Central memory CD4-positive, alpha-beta T cell (primary cell): ENCODE data around the gene FCHO1.
"Not testable (repeated sequence)": the region's sequence is repeated elsewhere in the genome, so short reads cannot be mapped to it uniquely, and the experiment has no call there.

Experiments used
- DNase-seq: peaks from one replicate; pipeline ENCODE4 v3.0.0; 2022

FCHO1 gene

DNA sequence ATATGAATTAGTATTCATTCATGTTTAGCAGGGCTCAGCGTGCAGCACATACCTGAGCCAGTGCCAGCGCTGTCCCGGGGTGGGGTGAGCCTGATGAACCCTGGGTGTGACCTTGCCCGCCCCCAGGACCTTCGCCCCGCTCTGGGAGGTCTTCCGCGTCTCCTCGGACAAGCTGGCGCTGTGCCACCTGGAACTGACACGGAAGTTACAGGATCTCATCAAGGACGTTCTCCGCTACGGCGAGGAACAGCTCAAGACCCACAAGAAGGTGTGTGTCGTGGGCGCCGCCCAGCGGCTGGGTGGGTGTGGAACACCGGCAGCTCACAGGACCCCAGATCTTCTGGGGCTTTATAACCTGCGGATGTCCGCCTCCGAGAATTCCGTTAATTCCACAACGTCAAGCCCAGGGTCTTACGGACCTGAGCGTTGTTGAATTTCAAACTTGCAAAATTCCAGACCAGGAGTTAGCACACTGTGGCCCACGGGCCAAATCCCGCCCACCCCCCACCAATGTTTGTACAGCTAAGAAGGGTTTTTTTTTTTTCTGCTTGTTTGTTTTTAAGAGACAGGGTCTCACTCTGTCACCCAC is 15.4 kb downstream of the FCHO1 start:
- DNase-seq: no peak

DNA sequence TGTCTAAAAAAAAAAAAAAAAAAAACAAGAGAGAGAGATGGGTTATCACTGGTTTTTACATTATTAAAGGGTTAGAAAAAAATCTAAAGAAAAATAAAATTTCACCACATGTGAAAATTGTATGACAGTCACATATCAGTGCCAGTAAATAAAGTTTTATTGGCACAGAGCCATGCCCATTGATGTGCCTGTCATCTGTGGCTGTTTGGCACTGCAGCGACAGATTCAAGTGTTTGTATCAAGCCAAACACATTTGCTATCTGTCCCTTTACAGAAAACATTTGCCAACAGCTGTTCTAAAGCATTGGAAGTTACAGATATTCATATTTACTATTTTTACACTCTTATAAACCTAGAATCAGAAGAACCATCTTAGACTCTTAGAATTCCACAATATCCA is 16.3 kb downstream of the FCHO1 start:
- DNase-seq: no peak

DNA sequence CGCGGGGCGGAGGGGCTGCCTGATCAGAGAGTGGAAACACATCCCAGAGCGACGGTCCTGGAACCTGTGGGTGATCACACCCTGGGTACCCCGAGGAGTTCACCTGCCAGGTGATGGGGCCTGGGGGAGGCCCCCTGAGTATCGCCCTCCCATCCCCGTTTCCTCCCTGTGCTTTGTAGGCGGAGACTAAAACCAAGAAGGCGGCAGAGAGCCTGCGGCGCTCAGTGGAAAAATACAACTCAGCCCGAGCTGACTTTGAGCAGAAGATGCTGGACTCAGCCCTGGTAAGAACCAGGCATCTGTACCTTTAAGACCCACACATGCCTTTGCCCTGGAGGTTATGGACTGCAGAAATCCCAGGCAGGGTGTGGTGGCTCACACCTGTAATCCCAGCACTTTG is 19.3 kb downstream of the FCHO1 start:
- no peak for DNase-seq

DNA sequence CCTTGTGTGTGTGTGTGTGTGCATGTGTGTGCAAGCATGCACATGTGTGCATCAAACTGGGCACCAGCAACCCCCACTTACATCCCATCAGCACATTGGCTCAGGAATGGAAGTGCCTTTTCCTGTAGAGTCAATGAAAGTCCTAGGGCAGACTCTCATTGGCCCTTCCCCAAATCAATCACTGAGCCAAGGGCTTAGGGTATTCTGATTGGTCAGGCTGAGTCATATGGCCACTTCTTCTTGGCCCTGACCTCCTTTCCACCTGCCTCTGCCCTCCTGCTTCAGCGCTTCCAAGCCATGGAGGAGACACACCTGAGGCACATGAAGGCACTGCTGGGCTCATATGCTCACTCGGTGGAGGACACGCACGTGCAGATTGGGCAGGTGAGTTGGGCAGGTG is 20.9 kb downstream of the FCHO1 start:
- no peak for DNase-seq

DNA sequence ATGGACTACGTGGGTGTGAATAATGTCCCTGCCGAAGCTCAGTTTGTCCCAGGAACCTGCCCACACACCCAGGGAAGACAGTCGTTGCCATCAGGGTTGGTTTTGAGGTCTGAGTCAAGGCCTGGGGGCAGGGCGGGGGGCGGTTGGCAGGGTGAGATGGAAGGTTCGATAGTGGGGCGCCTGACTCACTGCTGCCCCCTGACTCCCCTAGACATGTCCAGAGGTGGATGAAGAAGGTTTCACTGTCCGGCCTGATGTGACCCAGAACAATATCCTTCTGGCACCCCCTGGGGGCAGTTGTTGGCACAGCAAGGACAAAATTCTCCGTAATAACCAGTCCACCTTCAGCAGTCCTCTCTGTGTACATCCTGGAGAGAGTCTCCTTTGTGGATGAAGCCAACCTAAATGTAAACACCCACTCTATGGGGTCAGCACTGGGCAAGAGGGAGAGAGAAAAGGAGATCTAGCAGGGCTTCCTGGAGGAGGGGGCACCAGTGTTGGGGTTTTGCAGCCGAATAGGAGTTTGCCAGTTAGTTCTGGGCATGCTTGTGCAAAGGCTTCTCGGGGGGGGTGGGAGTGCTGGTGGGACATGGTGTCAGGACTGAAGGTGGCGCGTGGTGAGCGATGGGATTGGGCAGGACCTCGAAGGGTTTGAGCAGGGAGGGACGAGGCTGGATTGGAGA is 24.1 kb downstream of the FCHO1 start:
- DNase-seq: no peak

DNA sequence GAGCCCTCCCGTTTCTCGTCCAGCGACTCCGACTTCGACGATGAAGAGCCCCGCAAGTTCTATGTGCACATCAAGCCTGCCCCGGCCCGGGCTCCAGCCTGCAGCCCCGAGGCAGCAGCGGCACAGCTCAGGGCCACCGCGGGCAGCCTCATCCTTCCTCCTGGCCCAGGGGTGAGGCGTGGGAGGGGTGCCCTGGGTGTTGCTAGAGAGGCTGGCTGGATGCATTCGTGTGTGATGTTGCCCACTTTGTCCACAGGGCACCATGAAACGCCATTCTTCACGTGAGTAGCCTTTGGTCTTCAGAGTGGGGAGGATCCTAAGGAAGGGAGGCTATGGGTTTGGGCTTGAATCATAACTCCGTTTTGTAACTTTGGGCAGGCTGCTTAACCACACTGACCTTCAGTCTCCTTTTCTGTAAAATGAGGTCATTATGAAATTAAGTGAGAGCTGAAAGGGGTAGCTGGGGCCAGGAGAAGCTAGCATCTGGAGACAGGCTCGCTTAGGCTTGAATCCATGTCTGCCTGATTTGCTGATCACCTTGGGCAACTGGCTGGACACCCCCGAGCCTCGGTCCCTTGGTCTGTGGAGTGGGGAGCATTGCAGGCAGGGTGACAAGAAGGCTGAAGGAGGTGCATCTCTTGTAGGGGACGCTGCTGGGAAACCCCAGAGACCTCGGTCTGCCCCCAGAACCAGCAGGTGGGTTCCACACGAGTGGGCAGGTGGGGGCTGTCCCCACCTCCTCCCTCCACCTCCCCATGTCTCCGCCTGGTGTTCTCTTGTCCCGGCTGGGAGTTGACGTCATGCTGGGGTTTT is 24.9 kb downstream of the FCHO1 start:
- no peak for DNase-seq

DNA sequence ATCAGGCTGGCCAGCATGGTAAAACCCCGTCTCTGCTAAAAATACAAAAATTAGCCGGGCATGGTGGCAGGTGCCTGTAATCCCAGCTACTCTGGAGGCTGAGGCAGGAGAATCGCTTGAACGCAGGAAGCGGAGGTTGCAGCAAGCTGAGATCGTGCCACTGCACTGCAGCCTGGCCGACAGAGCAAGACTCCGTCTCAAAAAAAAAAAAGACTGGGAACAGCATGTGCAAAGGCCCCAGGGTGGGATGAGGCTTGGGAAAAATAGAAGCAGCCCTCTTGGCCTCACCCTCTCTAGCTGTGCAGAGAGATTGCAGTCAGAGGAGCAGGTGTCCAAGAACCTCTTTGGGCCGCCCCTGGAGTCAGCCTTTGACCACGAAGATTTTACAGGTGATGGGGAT is 26.6 kb downstream of the FCHO1 start:
- DNase-seq: not testable (repeated sequence)

DNA sequence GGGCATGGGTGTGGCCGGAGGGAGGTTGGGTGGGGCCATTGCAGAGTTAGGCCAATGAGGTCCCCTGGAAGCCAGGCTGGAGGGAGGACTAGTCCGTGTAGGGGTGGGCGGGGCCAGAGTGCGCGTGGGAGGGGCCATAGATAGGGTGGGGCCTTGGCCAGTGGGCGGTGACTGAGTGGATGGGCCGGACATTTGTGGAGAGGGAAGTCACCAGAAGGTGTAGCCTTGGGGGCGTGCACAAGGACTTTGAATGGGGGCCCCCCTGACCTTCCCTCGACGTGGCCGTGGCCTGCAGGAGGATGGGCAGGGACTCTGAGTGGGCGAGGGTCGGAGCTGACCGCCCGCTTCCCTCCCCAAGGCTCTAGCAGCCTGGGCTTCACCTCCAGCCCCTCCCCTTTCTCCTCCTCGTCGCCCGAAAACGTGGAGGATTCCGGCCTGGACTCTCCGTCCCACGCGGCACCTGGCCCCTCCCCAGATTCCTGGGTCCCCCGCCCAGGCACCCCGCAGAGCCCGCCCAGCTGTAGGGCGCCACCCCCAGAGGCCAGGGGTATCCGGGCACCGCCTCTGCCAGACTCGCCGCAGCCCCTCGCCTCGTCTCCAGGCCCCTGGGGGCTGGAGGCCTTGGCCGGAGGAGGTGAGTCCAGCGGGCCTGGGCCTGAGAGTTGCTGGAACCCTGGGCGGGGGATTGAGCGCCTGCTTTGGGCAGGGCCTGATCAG is 27.1 kb downstream of the FCHO1 start:
- DNase-seq: no peak

DNA sequence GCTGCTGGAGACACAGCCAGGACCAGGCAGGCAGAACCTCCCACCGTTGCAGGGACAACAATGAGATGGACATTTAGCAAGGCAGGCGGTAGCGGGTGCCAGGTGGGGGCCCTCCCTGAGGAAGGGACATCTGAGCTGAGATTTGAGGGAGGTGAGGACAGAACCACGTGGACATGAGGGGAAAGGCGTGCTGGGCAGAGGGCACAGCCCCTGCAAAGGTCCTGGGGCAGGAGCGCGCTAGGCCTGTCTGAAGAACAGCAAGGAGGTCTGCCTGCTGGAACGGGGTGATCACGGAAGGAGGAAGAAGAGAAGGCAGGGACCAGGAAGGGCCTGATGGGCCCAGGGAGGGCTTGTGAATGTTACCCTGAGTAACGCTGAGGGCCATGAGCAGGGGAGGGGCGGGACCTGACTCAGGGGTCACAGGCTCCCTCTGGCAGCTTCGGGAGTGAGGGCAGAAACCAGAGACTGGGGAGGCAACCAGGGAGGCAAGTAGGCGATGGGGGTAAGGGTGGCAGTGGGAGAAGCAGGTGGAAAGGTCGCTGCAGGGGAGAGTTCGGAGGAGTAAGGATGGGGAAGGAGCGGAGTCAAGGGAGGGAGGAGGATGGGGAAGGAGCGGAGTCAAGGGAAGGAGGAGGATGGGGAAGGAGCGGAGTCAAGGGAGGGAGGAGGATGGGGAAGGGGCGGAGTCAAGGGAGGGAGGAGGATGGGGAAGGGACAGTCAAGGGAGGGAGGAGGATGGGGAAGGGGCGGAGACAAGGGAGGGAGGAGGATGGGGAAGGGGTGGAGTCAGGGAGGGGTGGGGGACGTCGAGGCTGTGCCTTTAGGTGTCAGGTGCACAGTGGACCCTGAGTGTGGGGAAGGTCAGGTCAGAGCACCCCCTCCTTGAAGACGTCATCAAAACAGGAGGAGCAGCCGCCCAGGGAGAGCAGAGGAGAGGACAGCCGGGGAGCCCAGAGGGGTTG is 28.0 kb downstream of the FCHO1 start:
- DNase-seq: no peak

DNA sequence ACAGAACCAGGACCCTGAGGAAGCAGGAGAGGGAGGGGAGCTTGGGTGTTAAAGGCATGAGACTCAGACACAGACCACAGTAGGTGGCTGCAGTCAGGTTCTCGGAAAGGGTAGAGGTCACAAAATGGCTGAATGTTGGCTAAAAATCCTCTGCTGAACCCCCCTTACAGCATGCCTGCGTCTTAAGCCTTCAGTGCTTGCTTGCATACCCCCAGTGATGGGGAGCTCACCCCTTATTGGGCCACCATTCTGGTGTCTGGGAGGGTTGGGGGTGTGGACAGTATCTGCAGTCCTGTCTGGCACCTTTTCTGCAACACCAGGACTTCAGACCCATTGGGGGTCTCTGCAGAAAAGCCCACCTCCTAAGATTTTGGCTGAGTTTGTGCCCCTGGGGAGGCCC is 29.5 kb downstream of the FCHO1 start:
- DNase-seq: no peak

DNA sequence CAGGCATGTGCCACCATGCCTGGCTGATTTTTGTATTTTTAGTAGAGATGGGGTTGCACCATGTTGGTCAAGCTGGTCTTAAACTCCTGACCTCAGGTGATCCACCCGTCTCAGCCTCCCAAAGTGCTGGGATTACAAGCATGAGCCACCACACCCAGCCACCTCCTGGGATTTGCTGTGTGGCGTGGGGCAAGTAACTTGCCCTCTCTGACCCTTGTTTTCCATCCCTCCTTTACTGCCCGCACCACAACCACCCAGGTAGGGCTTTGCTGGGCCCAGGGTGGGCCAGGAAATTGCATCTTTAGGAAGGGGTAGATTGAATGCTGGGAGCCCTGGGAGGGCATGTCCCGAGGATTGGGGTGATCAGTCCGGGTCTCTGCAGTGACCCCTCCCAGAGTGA is 32.4 kb downstream of the FCHO1 start:
- DNase-seq: not testable (repeated sequence)

DNA sequence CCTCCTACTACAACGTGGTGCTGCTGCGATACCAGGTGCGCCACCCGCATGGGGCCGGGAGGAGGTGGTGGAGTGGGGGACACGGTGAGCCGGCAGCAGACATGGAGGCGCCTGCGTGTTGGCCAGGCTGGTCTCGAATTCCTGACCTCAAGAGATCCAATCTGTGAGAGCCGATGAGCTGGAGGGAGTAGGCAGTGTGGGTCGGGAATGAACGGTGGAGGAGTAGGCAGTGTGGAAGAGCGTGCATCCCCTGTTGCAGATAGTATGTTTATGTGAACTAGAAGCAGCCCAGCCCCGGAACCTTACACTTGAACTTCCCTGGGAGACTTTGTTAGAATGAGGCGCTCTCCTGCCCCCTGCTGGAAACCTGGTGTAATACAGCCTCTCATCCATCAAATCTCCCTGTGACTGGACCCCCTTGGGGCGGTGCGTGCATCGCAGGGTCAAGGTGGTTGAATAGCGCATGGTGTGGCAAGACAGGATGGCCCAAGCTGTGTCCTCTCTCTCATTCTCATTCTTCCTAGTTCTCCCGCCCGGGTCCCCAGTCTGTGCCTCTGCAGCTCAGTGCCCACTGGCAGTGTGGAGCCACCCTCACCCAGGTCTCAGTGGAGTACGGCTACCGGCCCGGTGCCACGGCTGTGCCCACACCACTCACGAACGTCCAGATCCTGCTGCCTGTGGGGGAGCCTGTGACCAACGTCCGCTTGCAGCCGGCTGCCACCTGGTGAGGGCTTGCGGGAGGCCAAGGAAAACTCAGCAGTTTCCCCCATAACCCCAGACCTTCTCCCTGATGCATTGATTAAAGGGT is 33.1 kb downstream of the FCHO1 start:
- peak; percentile 60 for DNase-seq

DNA sequence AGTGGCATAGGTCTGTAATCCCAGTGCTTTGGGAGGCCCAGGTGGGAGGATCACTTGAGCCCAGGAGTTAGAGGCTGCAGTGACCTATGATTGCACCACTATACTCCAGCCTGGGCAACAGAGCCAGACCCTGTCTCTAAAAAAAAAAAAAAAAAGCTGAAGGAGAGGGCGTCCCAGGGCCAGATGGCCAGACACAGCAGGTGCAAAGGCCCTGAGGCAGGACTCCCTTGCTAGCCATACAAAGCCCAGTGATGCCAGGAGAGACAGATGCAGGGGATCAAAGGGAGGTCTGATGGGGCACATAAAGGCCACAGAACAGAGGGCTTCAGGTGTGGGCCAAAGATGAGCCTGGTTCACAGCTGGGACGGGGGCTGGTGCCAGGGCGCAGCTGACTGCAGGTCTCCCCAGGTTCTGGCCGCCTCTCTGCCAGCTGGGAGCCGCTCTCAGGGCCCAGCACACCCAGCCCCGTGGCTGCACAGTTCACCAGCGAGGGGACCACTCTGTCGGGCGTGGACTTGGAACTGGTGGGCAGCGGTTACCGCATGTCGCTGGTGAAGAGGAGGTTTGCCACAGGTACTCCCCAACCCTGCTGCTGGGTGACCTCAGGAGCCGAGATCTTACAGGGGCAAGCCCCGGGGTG is 36.1 kb downstream of the FCHO1 start:
- DNase-seq: no peak

DNA sequence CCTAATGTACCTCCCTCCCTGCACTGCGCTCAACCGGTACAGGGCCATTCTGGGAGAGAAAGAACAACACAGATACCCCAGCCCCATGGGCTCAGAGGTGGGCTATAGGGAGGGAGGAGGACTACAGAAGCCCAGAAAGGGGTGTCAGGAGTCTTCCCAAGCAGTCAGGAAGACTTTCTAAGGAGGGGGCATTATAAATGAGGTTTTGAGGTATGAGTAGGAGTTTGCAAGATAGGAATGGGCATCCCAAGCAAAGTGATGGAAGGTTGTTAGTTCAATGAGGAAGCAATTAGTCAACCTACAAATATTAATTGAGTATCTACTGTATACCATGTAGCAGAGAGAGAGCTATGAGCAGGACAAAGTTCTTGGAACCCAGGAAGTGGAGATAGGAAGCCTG is 37.4 kb downstream of the FCHO1 start:
- no peak for DNase-seq

DNA sequence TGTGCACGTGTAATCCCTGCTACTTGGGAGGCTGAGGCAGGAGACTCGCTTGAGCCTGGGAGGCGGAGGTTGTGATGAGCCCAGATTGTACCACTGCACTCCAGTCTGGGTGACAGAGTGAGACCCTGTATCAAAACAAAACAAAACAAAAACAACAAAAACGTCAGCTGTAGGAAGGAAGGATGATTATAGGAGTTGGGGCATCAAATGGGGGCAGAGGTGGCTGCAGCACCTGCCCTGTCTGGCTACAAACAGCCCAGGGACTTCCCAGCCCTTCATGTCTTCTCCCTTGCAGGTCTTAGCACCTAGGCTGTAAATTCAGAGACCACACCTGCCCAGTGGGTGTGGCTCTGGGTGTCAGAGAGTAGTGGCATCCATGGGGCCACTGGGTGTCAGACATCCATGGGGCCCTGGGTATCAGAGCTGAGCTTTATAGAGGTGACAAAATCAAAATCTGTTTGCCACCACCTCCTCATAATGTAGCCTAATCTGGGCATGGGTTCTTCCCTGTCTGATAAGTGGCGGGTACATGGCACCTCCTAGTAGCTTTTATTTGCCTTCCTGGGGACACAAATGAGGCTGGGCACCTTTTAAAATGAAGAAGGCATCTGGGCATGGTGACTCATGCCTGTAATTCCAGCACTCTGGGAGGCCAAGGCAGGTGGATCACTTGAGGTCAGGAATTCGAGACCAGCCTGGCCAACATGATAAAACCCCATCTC is 38.9 kb downstream of the FCHO1 start:
- DNase-seq: no peak

DNA sequence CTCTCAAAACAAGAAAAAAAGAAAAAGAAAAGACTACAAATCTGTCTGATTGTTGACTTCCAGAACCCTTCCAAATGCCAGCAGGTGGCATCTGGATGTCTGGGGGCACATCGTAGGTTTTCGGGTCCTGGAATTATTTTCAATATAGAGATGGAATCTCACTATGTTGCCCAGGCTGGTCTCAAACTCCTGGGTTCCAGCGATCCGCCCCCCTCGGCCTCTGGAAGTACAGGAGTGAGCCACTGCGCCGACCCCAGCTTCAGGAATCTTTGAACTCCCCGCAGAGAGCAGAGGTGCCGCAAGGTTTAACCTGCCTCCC is 43.1 kb downstream of the FCHO1 start:
- DNase-seq: no peak

DNA sequence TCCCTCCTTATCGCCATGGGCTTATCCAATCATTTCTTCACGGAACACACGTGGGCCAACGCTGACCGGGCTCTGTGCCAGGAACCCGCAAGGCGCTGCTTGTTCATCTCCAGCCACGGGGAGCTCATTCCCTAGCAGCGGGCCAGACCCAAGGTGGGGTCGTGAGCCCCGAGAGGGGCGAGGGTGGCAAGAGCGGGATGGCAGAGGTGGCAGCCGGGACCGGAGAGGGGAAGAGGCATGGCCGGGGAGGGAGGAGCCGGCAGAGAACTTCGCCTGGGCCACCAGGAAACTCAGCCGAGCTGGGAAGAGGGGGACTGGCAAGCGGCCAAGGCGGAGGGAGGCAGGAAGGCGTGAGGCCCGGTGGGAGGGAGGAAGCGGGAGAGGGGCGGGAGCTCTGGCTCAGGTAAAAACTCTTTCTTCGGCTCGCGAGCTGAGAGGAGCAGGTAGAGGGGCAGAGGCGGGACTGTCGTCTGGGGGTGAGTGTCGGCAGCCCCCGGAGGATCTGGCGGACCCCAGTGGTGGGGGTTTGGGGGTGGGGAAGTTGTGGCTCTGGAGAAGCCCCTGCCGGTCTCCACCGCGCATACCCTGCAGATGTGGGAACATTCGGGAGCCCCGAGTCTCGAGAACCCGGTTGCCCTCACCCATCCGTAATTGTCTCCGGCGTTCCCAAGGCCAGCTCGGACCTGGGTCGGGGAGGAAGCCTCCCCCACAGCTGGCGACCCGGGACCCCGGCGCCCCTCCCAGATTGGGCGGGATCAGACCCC is 43.6 kb downstream of the FCHO1 start, which contains the start of gene B3GNT3:
TSS of gene B3GNT3 (plus strand) at position 408 of the 764 bp plus-strand sequence. CDS start 12,670 bp downstream, outside the sequence.
- peak; percentile 30 for DNase-seq

DNA sequence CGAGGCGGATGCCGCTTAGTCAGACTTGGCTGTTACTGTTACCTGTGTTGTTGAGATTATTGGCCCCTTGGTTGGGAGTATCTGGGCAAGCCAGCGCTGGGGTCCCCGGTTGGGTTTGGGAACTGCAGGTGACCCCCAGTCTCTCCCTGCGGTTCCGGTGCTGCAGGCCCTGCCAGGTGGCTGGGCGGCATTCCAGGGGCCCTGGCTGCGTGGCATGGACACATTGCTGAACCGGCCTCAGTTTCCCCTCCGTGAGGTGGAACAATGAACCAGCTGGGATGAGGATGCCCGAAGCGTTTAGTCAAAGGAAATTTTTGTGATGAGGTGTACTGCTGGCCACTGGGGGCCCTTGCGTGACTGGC is 44.2 kb downstream of the FCHO1 start:
- DNase-seq: no peak
